BLaER1 treated with 17β-estradiol and CSF1 and Interleukin-3, amounts not matched to agents 10 nM and 100 nM (cell line): Measurements from ENCODE around the gene OR10H5.
A peak's percentile ranks its signal among the peaks of the same experiment; 100 is the strongest.
"Not testable (repeated sequence)": the region's sequence is repeated elsewhere in the genome, so short reads cannot be mapped to it uniquely, and the experiment has no call there.

ENCODE experiments used
- H3K27ac ChIP-seq, 11 experiments: shearing (Covaris generic); formaldehyde crosslinking; 2 replicates each; pipeline ENCODE4 v1.8.1; 2022
- H3K27me3 ChIP-seq, 11 experiments: shearing (Covaris generic); formaldehyde crosslinking; 2 replicates each; pipeline ENCODE4 v1.8.1; 2022
- H3K36me3 ChIP-seq, 11 experiments: shearing (Covaris generic); formaldehyde crosslinking; 2 replicates each; pipeline ENCODE4 v1.8.1; 2022
- H3K4me1 ChIP-seq, 10 experiments: shearing (Covaris generic); formaldehyde crosslinking; 2 replicates each; pipeline ENCODE4 v1.8.1; 2022
- H3K4me2 ChIP-seq, 11 experiments: shearing (Covaris generic); formaldehyde crosslinking; 2 replicates each; pipeline ENCODE4 v1.8.1; 2022
- H3K4me3 ChIP-seq, 10 experiments: shearing (Covaris generic); formaldehyde crosslinking; 2 replicates each; pipeline ENCODE4 v1.8.1; 2022
- H3K9ac ChIP-seq, 11 experiments: shearing (Covaris generic); formaldehyde crosslinking; 2 replicates each; pipeline ENCODE4 v1.8.1; 2022
- H3K9me3 ChIP-seq, 11 experiments: shearing (Covaris generic); formaldehyde crosslinking; replicated peaks in 1 of 11; 2 replicates each; pipeline ENCODE4 v1.8.1; 2022
- H4K20me1 ChIP-seq, 11 experiments: shearing (Covaris generic); formaldehyde crosslinking; 2 replicates each; pipeline ENCODE4 v1.8.1; 2022
- Cebpa-rat ChIP-seq, 11 experiments: shearing (Covaris generic); IDR thresholded peaks; 2 replicates each; pipeline ENCODE4 v1.8.1; 2022

The OR10H5 gene

GRCh38 chr19:15829306-15829698, 41.8 kb downstream of the OR10H5 start:
- H3K9me3 ChIP-seq = no peaks in the 10 kb centered on the region
- no peaks in the 10 kb centered on the region for H3K27me3 ChIP-seq
- no peaks in the 10 kb centered on the region for H4K20me1 ChIP-seq
- no peak for TF ChIP-seq Cebpa-rat (IDR thresholded peaks at IDR 0.05)
- peak overlapping the region in 5 of 11 experiments; percentile 33 to 76 (median 69); a peak in 7 of 22 replicates for H3K4me2 ChIP-seq
- no peak overlapping the region for H3K9ac ChIP-seq
- no peak overlapping the region for H3K27ac ChIP-seq
- no peaks in the 10 kb centered on the region for H3K36me3 ChIP-seq
- no peak overlapping the region for H3K4me3 ChIP-seq
- H3K4me1 ChIP-seq = peaks cover 0 to 14% (median 11%) of the 10 kb centered on the region in 10 experiments; a peak in 16 of 20 replicates

DNA sequence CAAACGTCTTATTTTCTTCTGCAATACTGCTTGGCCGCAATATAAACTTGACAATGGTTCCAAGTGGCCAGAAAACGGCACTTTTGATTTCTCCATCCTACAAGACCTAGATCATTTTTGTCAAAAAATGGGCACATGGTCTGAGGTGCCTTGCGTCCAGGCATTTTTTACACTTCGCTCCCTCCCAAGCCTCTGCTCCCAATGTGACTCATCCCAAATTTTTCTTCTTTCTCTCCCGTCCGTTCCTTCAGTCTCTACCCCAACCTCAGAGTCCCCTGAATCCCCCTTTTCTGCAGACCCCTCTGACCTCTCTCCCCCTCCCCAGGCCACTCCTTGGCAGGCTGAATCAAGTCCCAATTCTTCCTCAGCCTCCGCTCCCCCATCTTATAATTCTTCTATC, 42.3 kb downstream of the OR10H5 start:
- Histone ChIP-seq H3K4me3 (no peak overlapping the region), H3K27me3 (no peaks in the 10 kb centered on the region), H3K9ac (no peak overlapping the region), H3K4me2 (no peak overlapping the region), H3K27ac (no peak overlapping the region), H3K36me3 (no peaks in the 10 kb centered on the region), H3K4me1 (peaks cover 0 to 14% (median 11%) of the 10 kb centered on the region in 10 experiments; a peak in 16 of 20 replicates), H4K20me1 (no peaks in the 10 kb centered on the region), H3K9me3 (no peaks in the 10 kb centered on the region)
- TF ChIP-seq Cebpa-rat (IDR thresholded peaks at IDR 0.05) = no peak

GRCh38 chr19:15831626-15832025, 44.2 kb downstream of the OR10H5 start:
- Histone ChIP-seq H3K9me3 (no peaks in the 10 kb centered on the region), H3K4me3 (no peak overlapping the region), H3K27me3 (no peaks in the 10 kb centered on the region), H3K27ac (no peak overlapping the region), H3K4me2 (no peak overlapping the region), H4K20me1 (no peaks in the 10 kb centered on the region), H3K4me1 (peaks cover 7 to 28% (median 23%) of the 10 kb centered on the region in 10 experiments), H3K36me3 (no peaks in the 10 kb centered on the region), H3K9ac (no peak overlapping the region)
- TF ChIP-seq Cebpa-rat (IDR thresholded peaks at IDR 0.05) = no peak

DNA sequence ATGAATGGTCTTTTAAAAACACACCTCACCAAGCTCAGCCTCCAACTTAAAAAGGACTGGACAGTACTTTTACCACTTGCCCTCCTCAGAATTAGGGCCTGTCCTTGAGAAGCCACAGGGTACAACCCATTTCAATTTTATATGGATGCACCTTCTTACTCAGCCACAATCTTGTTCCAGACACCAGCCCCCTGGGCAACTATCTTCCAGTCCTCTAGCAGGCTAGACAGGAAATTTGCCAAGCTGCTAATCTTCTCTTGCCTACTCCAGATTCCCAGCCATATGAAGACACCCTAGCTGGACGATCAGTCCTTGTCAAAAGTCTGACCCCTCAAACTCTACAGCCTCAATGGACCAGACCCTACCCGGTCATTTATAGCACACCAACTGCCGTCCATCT, 46.8 kb downstream of the OR10H5 start:
- H3K4me1 ChIP-seq = peaks cover 17 to 35% (median 24%) of the 10 kb centered on the region in 10 experiments
- not testable (repeated sequence) for H3K4me2 ChIP-seq, H3K27ac ChIP-seq, H3K36me3 ChIP-seq, H3K9ac ChIP-seq, H4K20me1 ChIP-seq, H3K9me3 ChIP-seq, H3K4me3 ChIP-seq, H3K27me3 ChIP-seq

- peak overlapping the region; percentile 97 to 99 (median 99) for H3K9ac ChIP-seq
Observed at GRCh38 chr19:15835565-15836329, 48.3 kb downstream of the OR10H5 start.

DNA sequence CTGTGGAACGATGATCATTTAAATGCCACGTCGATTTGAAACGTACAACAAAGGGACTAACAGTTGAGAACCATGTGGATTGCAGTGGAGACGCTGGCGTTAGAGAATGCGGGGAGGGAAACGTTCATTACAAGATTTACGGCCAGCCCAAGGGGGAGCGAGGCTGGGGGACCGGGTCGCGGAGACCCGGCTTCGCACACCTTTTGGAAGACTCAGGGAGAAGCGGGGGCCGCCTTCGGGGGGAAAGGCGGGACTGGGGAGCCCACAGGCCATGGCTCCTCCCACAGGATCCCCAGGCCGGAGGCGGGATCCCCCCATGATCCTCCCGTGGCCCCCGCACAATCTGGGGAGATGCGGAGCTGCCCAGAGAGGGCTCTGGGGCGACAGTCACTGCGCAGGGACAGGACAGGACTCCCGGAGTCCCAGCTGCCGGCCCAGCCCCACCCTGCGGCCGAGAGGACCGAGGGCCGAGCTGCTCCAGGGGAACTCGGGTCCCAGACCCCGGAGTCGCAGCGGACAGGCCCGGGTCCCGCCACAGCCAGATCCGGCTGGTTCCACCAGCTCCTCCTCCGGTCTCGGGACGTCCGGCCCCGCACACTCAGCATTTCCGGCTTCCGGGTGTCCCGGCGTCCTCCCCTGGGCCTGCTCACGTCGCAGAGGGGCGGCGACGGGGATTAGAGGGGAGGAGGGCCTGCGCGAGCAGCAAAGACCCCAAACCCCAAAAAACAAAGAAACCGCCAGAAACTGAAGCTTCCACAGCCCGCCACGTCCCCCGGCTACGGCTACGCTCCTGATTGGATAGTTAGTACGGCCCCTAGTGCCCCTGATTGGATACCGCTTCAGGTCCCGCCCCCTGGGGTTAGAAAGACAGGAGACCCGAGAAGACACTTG, 49.1 kb downstream of the OR10H5 start:
- TF ChIP-seq Cebpa-rat (IDR thresholded peaks at IDR 0.05) = no peak
- Histone ChIP-seq H3K36me3 (no peaks in the 10 kb centered on the region), H3K4me2 (peak overlapping the region; percentile 80 to 97 (median 94)), H3K4me3 (peak overlapping the region; percentile 74 to 86 (median 80)), H3K9me3 (peaks cover 0 to 9% (median 0%) of the 10 kb centered on the region in 11 experiments; a peak in 4 of 22 replicates), H3K27me3 (no peaks in the 10 kb centered on the region), H3K9ac (peak overlapping the region; percentile 97 to 99 (median 99)), H4K20me1 (no peaks in the 10 kb centered on the region), H3K27ac (peak overlapping the region; percentile 98 to 100 (median 99)), H3K4me1 (peaks cover 17 to 43% (median 24%) of the 10 kb centered on the region in 10 experiments)

More at GRCh38 chr19:15835565-15836329, 48.3 kb downstream of the OR10H5 start:
- H3K9me3 ChIP-seq, H3K27me3 ChIP-seq, H4K20me1 ChIP-seq, H3K36me3 ChIP-seq: not testable (repeated sequence)
- Histone ChIP-seq H3K4me3 (peak overlapping the region; percentile 74 to 86 (median 80)), H3K4me2 (peak overlapping the region; percentile 80 to 97 (median 94)), H3K27ac (peak overlapping the region; percentile 98 to 100 (median 99)), H3K4me1 (peaks cover 17 to 43% (median 24%) of the 10 kb centered on the region in 10 experiments)

DNA sequence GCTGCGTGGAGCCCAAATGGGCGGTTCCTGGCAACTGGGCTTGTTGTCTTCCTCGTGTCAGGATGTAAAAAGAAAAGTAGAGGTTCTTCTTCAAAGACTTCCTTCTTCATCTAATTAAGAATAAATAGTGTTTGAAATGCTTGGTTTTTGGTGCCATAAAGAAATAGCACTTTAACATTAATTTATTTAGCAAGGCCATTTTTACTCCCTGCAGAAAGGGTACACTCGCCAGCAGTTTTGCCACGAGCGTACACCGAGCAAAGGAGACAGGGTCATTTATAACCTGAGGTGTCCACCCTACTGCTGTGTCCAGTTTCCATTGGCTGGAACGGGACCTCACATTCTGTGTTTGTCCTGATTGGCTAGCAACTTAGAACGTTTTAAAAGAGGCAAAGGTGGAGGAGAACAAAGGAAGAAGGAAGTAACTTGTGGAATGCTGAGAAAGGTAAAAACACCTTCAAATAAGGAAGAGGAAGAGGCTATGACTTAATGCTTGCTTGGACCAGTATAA, 49.8 kb downstream of the OR10H5 start:
- H3K9me3 ChIP-seq = peaks cover 0 to 10% (median 0%) of the 10 kb centered on the region in 11 experiments; a peak in 6 of 22 replicates
- peak overlapping the region; percentile 74 to 86 (median 80) for H3K4me3 ChIP-seq
- H3K27me3 ChIP-seq = no peaks in the 10 kb centered on the region
- peaks cover 17 to 50% (median 24%) of the 10 kb centered on the region in 10 experiments for H3K4me1 ChIP-seq
- peak overlapping the region; percentile 98 to 100 (median 99); a peak in 21 of 22 replicates for H3K27ac ChIP-seq
- no peaks in the 10 kb centered on the region for H3K36me3 ChIP-seq
- H3K9ac ChIP-seq = peak overlapping the region; percentile 97 to 99 (median 99)
- TF ChIP-seq Cebpa-rat (IDR thresholded peaks at IDR 0.05) = no peak
- H4K20me1 ChIP-seq = no peaks in the 10 kb centered on the region
- peak overlapping the region; percentile 75 to 95 (median 88) for H3K4me2 ChIP-seq

DNA sequence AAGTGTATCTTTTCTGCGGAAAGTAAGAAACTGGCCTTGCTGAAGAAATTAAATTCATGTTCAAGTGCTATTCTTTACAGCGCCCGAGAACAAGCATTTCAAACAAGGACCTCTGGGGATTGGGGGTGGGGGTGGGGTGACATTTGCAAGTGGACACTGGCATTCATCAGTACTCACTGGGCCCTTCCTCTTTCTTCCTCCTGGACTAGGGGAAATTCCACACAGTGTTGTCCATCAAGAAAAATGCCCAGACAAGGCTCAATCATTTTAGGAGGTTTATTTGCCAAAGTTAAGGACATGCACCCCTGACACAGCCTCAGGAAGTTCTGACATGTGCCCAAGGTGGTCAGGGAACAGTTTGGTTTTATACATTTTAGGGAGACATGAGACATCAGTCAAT, 50.9 kb downstream of the OR10H5 start:
- H3K27ac ChIP-seq = peak overlapping the region in 7 of 11 experiments; percentile 40 to 100 (median 99); a peak in 10 of 22 replicates
- no peak for TF ChIP-seq Cebpa-rat (IDR thresholded peaks at IDR 0.05)
- H3K4me2 ChIP-seq = peak overlapping the region; percentile 32 to 95 (median 88); a peak in 21 of 22 replicates
- no peaks in the 10 kb centered on the region for H4K20me1 ChIP-seq
- no peaks in the 10 kb centered on the region for H3K27me3 ChIP-seq
- H3K4me1 ChIP-seq = peaks cover 17 to 61% (median 25%) of the 10 kb centered on the region in 10 experiments
- H3K9me3 ChIP-seq = peaks cover 0 to 11% (median 0%) of the 10 kb centered on the region in 11 experiments; a peak in 6 of 22 replicates
- no peak overlapping the region for H3K4me3 ChIP-seq
- H3K36me3 ChIP-seq = no peaks in the 10 kb centered on the region
- H3K9ac ChIP-seq = peak overlapping the region in 5 of 11 experiments; percentile 14 to 99 (median 99); a peak in 5 of 22 replicates

DNA sequence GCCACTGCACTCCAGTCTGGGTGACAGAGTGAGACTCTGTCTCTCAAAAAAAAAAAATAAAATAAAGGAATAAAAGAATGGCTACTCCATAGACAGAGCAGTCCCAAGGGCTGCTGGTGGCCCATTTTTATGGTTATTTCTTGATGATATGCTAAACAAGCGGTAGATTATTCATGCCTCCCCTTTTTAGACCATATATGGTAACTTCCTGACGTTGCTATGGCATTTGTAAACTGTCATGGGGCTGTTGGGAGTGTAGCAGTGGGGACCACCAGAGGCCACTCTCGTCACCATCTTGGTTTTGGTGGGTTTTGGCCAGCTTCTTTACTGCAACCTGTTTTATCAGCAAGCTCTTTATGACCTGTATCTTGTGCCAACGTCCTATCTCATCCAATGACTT, 52.4 kb downstream of the OR10H5 start:
- not testable (repeated sequence) for H4K20me1 ChIP-seq, H3K36me3 ChIP-seq, H3K4me3 ChIP-seq, H3K27me3 ChIP-seq, H3K27ac ChIP-seq, H3K9ac ChIP-seq
- Histone ChIP-seq H3K4me1 (peaks cover 17 to 76% (median 40%) of the 10 kb centered on the region in 10 experiments), H3K4me2 (0 out of 22 replicates have a peak overlapping the region, but pooled peaks of 1 of the 11 experiments have one; percentile 11), H3K9me3 (peaks cover 0 to 11% (median 0%) of the 10 kb centered on the region in 11 experiments; a peak in 6 of 22 replicates)
